T-cell (primary cell): ENCODE data around the gene KHDC4. TPM values are rescaled to one million over a fixed set of nuclear protein-coding genes. Genes with fewer than 3 reads are reported as not detected.
"Not testable (repeated sequence)": the region's sequence is repeated elsewhere in the genome, so short reads cannot be mapped to it uniquely, and the experiment has no call there.

Experiments
- ATAC-seq, 4 experiments: fragments of 200-7000 bp in 3 of 4; fragments of 150-1000 bp in 1 of 4; cut with Tn5 transposase; replicated peaks in 1 of 4; 1 replicate in 3 of 4; 2 replicates in 1 of 4; pipeline ENCODE4 v1.10.0; 2021; ENCODE audit warnings: moderate library complexity in 3 of 4, mild to moderate bottlenecking in 2 of 4, moderate number of reproducible peaks in 1 of 4
- CTCF ChIA-PET, 2 donors: fragments of 300-600 bp; sonication (Branson Sonifier 250); formaldehyde crosslinking; loops; one replicate each; lab custom pipeline; 2022; ENCODE audit warnings: antibody characterized with exemption in 2 of 2; lab: Charles Lee
- POLR2A ChIA-PET, 2 donors: fragments of 300-600 bp; sonication (Branson Sonifier 250); formaldehyde crosslinking; loops; one replicate each; lab custom pipeline; 2022; ENCODE audit warnings: antibody characterized with exemption in 2 of 2; lab: Charles Lee
- DNase-seq, 35 experiments: peaks; one replicate each; pipeline versions ENCODE4 v3.0.0 to v3.0.0-alpha.2; 2013 to 2023
- H3K27ac ChIP-seq: one replicate; pipeline ENCODE4 v1.5.1; 2013; ENCODE audit warnings: low read length
- H3K27me3 ChIP-seq, 2 experiments: replicated peaks in 1 of 2; 1 replicate in 1 of 2; 2 replicates in 1 of 2; pipeline versions ENCODE4 v1.6.1 to v1.7.0; 2013; ENCODE audit warnings: low read length in 1 of 2, mixed read lengths in 1 of 2; ENCODE audit not compliant: control insufficient read depth in 2 of 2, insufficient read depth in 2 of 2; ENCODE audit errors: extremely low read depth in 1 of 2
- H3K36me3 ChIP-seq, 2 donors: 1 replicate in 1 of 2; 2 replicates in 1 of 2; pipeline versions ENCODE4 v1.6.1 to v1.7.0; 2013; ENCODE audit warnings: low read length in 1 of 2; ENCODE audit not compliant: control insufficient read depth in 2 of 2, insufficient read depth in 1 of 2; ENCODE audit errors: extremely low read depth in 1 of 2
- H3K4me1 ChIP-seq, 2 experiments: 1 replicate in 1 of 2; 2 replicates in 1 of 2; pipeline versions ENCODE4 v1.6.1 to v1.7.0; 2013; ENCODE audit warnings: low read length in 2 of 2, mixed read lengths in 1 of 2; ENCODE audit not compliant: insufficient read depth in 2 of 2, control insufficient read depth in 1 of 2; ENCODE audit errors: extremely low read depth in 1 of 2
- H3K4me3 ChIP-seq, 2 donors: 1 replicate in 1 of 2; 2 replicates in 1 of 2; pipeline versions ENCODE4 v1.5.1 to v1.7.0; 2013; ENCODE audit warnings: mild to moderate bottlenecking in 2 of 2, low read length in 1 of 2, moderate library complexity in 1 of 2; ENCODE audit not compliant: control insufficient read depth in 1 of 2; ENCODE audit errors: extremely low read depth in 1 of 2
- H3K9me3 ChIP-seq: 2 replicates; pipeline ENCODE4 v1.7.0; 2013
- H3K27ac Mint-ChIP-seq, 2 donors: one replicate each; pipeline ENCODE4 v1.8.0; 2020 to 2021; ENCODE audit warnings: mild to moderate bottlenecking in 2 of 2, mixed read lengths in 2 of 2
- H3K27me3 Mint-ChIP-seq, 2 donors: one replicate each; pipeline ENCODE4 v1.8.0; 2021 to 2022; ENCODE audit warnings: mixed read lengths in 2 of 2
- H3K36me3 Mint-ChIP-seq: one replicate; pipeline ENCODE4 v1.8.0; 2021; ENCODE audit warnings: mixed read lengths
- H3K4me1 Mint-ChIP-seq, 3 donors: one replicate each; pipeline ENCODE4 v1.8.0; 2020 to 2022; ENCODE audit warnings: mixed read lengths in 3 of 3, mild to moderate bottlenecking in 1 of 3
- H3K4me3 Mint-ChIP-seq, 3 donors: one replicate each; pipeline ENCODE4 v1.8.0; 2020 to 2022; ENCODE audit warnings: mild to moderate bottlenecking in 3 of 3, mixed read lengths in 3 of 3, moderate library complexity in 3 of 3
- H3K9me3 Mint-ChIP-seq, 3 donors: one replicate each; pipeline ENCODE4 v1.8.0; 2020 to 2022; ENCODE audit warnings: mixed read lengths in 3 of 3
- WGBS: methylation state at CpG from one replicate; pipeline ENCODE4 v1.1.5; 2013; ENCODE audit warnings: missing lambda C conversion rate; ENCODE audit not compliant: insufficient coverage; 5-methylcytosine and 5-hydroxymethylcytosine counted together
- total RNA-seq, 35 experiments: library from RNA in 6 of 35; stranded (reverse) in 6 of 35; fragments of 120-200 nt in 1 of 35; gene quantifications; one replicate each; pipeline versions ENCODE4 v1.2.1 to v1.2.4 and lab custom pipeline; 2013 to 2026

KHDC4 gene
- total RNA-seq, 5 donors from 2014 or later (not counting 1 experiment from before 2014, with no cell fraction given): 44.5 to 102 (median 85.6) TPM

DNA sequence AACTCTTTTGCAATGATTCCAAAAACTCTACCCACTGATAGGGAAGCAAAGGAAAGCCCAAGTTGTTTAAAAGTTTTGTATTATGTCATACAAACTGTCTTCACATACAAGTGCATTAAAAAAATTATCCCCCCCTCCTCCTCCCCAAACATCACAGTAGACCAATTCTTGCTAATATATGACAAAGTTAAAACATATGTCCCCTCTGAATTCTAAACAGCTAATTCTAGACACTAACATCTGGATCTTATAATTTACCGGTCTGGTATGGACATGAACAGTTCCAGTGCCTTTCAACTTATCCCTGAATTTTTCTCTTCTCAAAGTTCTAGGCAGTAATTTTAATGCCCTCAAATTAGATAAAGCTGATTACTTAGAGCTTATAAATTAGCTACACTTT lies 36.5 kb downstream of the KHDC4 start:
- Mint-ChIP-seq H3K36me3 (peaks cover 30% of the 10 kb centered on the region), H3K4me3 (no peak overlapping the region), H3K9me3 (no peaks in the 10 kb centered on the region), H3K4me1 (peaks cover 12 to 16% (median 14%) of the 10 kb centered on the region in 3 donors), H3K27me3 (no peaks in the 10 kb centered on the region), H3K27ac (peak overlapping the region in 1 of 2 donors; percentile 49)
- Histone ChIP-seq H3K27me3 (no peaks in the 10 kb centered on the region), H3K27ac (no peak overlapping the region), H3K36me3 (peaks cover 5 to 54% of the 10 kb centered on the region in 2 donors), H3K4me3 (no peak overlapping the region), H3K4me1 (peaks cover 9 to 13% of the 10 kb centered on the region in 2 experiments), H3K9me3 (no peaks in the 10 kb centered on the region)
- ChIA-PET CTCF (no interaction called here), POLR2A (interaction anchor here in 1 of 2 donors (0.6 kb wide), 1 partner anchor 370 kb away, joined by 4 read pairs; no protein-coding TSS in a partner anchor)
- ATAC-seq (no peak), DNase-seq (no peak)
- no CpG with 5 or more reads among the region's 1 CpG for WGBS

DNA sequence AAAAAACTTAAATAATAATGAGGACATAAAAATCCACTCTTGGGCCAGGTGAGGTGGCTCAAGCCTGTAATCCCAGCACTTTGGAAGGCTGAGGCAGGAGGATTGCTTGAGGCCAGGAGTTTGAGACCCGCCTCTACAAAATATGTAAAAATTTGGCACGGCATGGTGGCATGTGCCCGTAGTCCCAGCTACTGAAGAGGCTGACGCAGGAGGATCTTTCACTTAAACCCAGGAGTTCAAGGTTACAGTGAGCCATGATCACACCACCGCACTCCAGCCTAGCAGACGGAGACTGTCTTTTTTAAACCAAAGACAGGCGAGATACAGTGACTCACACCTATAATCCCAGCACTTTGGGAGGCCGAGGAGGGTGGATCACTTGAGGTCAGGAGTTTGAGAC lies 37.7 kb downstream of the KHDC4 start:
- H3K27ac Mint-ChIP-seq, H3K9me3 ChIP-seq, H3K4me3 ChIP-seq, DNase-seq, H3K27ac ChIP-seq, ATAC-seq, H3K9me3 Mint-ChIP-seq, POLR2A ChIA-PET, H3K27me3 ChIP-seq, H3K4me3 Mint-ChIP-seq, H3K27me3 Mint-ChIP-seq, CTCF ChIA-PET: not testable (repeated sequence)
- Histone ChIP-seq H3K36me3 (peaks cover 3 to 44% of the 10 kb centered on the region in 2 donors), H3K4me1 (peaks cover 9 to 14% of the 10 kb centered on the region in 2 experiments)
- peaks cover 17 to 20% (median 18%) of the 10 kb centered on the region in 3 donors for H3K4me1 Mint-ChIP-seq
- peaks cover 30% of the 10 kb centered on the region for H3K36me3 Mint-ChIP-seq
- WGBS: 100% methylated on average over 2 of the region's 8 CpGs

DNA sequence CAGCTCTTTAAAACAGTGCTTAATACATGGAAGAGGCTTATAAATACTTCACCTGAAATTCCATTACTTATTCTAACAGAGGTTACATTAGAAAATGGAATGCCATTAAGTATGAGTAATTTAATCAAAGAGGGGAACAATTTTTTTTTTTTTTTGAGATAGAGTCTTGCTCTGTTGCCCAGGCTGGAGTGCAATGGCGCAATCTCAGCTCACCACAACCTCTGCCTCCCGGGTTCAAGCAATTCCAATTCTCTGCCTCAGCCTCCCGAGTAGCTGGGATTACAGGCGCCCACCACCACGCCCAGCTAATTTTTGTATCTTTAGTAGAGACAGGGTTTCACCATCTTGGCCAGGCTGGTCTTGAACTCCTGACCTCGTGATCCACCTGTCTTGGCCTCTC lies 38.6 kb downstream of the KHDC4 start:
- CTCF ChIA-PET: not testable (repeated sequence)

DNA sequence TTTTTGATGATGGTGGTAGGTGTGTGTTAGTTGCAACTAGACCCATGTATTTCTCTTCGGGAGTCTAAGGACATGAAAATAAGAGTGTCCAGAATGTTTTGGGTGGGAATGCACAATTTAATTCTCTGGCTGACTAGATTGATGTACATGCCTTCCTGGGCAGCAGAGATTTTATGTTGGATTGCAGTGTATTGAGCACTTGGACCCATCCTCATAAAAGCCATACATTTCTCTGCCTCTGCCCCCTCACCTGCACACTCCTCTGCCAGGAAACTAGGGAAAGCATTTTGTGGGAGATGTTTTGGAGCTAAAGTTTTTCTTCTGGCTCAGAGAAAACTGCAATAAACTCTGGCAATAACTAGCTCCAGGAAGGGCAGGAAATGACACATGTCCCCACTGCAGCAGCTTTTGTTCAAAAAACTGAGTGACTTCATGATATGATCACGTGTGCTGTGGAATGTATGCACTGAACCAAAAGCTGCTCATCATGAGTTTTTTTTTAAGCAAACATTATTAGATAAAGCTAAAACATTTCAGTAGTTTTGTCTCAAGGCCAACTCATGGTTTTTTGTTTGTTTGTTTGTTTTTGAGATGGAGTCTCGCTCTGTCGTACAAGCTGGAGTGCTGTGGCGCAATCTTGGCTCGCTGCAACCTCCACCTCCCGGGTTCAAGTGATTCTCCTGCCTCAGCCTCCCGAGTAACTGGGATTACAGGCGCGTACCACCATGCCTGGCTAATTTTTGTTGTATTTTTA lies 40.6 kb downstream of the KHDC4 start:
- H3K4me1 Mint-ChIP-seq: peaks cover 17 to 18% (median 17%) of the 10 kb centered on the region in 3 donors
- ATAC-seq: peak; percentile 81 to 97 (median 94)
- Histone ChIP-seq H3K27me3 (no peaks in the 10 kb centered on the region), H3K4me3 (no peak overlapping the region), H3K4me1 (peaks cover 9 to 14% of the 10 kb centered on the region in 2 experiments), H3K9me3 (no peaks in the 10 kb centered on the region), H3K36me3 (peaks cover 2 to 15% of the 10 kb centered on the region in 2 donors), H3K27ac (peak overlapping the region; percentile 30)
- CTCF ChIA-PET: interaction anchor here in 1 of 2 donors (0.6 to 1.1 kb wide), 3 partner anchors 11 to 114 kb away, joined by 3 read pairs; no protein-coding TSS in a partner anchor
- peak in 18 of 35 experiments; percentile 2 to 62 (median 16) for DNase-seq
- no peaks in the 10 kb centered on the region for H3K9me3 Mint-ChIP-seq
- H3K4me3 Mint-ChIP-seq: peak overlapping the region in 1 of 3 donors; percentile 38
- POLR2A ChIA-PET: interaction anchor here (0.6 to 0.7 kb wide), 2 partner anchors 234 to 506 kb away, joined by 3 to 5 read pairs; no protein-coding TSS in a partner anchor
- H3K27ac Mint-ChIP-seq: peak overlapping the region; percentile 82 to 88
- peaks cover 10% of the 10 kb centered on the region for H3K36me3 Mint-ChIP-seq
- whole genome bisulfite sequencing: 43% methylated on average over 1 of the region's 10 CpGs
- H3K27me3 Mint-ChIP-seq: no peaks in the 10 kb centered on the region

More for the DNA sequence above, 38.6 kb downstream of the KHDC4 start:
- H3K4me1 Mint-ChIP-seq: peaks cover 17 to 20% (median 18%) of the 10 kb centered on the region in 3 donors
- not testable (repeated sequence) for H3K27me3 ChIP-seq, H3K4me3 ChIP-seq, H3K27me3 Mint-ChIP-seq, H3K4me3 Mint-ChIP-seq, H3K27ac ChIP-seq, H3K9me3 ChIP-seq, H3K9me3 Mint-ChIP-seq, ATAC-seq, H3K27ac Mint-ChIP-seq, DNase-seq
- peaks cover 2 to 35% of the 10 kb centered on the region in 2 donors for H3K36me3 ChIP-seq
- 100% methylated on average over 3 of the region's 6 CpGs for WGBS
- peaks cover 9 to 14% of the 10 kb centered on the region in 2 experiments for H3K4me1 ChIP-seq
- peaks cover 30% of the 10 kb centered on the region for H3K36me3 Mint-ChIP-seq
- POLR2A ChIA-PET: interaction anchor here (0.5 to 0.7 kb wide), 4 partner anchors 18 to 39 kb away, joined by 3 to 7 read pairs (median 4); no protein-coding TSS in a partner anchor

DNA sequence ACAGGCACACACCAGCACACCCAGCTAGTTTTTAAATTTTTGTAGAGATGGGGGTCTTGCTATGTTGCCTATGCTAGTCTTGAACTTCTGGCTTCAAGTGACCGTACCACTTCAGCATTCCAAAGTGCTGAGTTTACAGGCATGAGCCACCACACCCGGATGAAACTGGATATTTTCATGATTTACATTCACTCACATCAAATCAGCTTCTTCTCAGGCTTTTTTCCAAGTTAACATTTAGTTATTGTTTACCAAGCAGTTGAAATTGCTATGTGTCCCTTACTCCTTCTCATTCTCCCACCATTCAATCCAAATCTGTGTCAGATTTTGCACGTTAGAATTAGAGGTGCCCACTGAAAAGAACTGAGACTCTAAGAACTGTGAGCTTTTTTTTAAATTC lies 41.4 kb downstream of the KHDC4 start:
- H3K36me3 Mint-ChIP-seq: peaks cover 10% of the 10 kb centered on the region
- Histone ChIP-seq H3K27ac (no peak overlapping the region), H3K9me3 (no peaks in the 10 kb centered on the region), H3K27me3 (no peaks in the 10 kb centered on the region), H3K4me1 (peaks cover 9 to 14% of the 10 kb centered on the region in 2 experiments), H3K4me3 (no peak overlapping the region), H3K36me3 (peaks cover 2 to 9% of the 10 kb centered on the region in 2 donors)
- DNase-seq: no peak
- no peak for ATAC-seq
- ChIA-PET CTCF (interaction anchor here in 1 of 2 donors (0.9 to 1.1 kb wide), 2 partner anchors 12 to 40 kb away, joined by 3 read pairs; no protein-coding TSS in a partner anchor), POLR2A (no interaction called here)
- H3K27me3 Mint-ChIP-seq: no peaks in the 10 kb centered on the region
- WGBS: 83% methylated on average over 1 of the region's 3 CpGs
- no peaks in the 10 kb centered on the region for H3K9me3 Mint-ChIP-seq
- peaks cover 17 to 18% (median 17%) of the 10 kb centered on the region in 3 donors for H3K4me1 Mint-ChIP-seq
- peak overlapping the region; percentile 82 to 88 for H3K27ac Mint-ChIP-seq
- H3K4me3 Mint-ChIP-seq: peak overlapping the region in 1 of 3 donors; percentile 38

DNA sequence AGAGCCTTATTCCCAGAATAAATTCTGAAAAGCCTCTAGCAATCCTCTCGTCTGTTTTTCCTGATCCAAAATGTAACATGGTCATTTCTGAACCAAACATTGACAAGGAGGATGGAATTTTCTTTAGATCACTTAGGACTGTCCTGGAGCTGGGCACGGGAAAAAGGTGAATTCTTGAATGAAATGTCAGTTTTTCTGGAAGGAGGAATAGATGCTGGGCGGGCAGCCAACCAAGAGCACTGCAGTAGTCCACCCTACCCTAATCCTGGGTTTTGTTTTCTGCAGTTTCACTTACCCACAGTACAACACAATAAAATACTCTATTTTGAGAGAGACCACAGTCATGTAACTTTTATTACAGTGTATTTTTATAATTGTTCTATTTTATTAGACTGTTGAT lies 44.0 kb downstream of the KHDC4 start:
- H3K27me3 ChIP-seq: no peaks in the 10 kb centered on the region
- no peaks in the 10 kb centered on the region for H3K9me3 Mint-ChIP-seq
- ATAC-seq (no peak), DNase-seq (no peak)
- no peaks in the 10 kb centered on the region for H3K27me3 Mint-ChIP-seq
- H3K4me3 ChIP-seq: no peak overlapping the region
- no peaks in the 10 kb centered on the region for H3K9me3 ChIP-seq
- no peaks in the 10 kb centered on the region for H3K36me3 ChIP-seq
- H3K27ac Mint-ChIP-seq: no peak overlapping the region
- no CpG with 5 or more reads among the region's 3 CpGs for WGBS
- peaks cover 3% of the 10 kb centered on the region for H3K36me3 Mint-ChIP-seq
- no peak overlapping the region for H3K27ac ChIP-seq
- peaks cover 17 to 18% (median 17%) of the 10 kb centered on the region in 3 donors for H3K4me1 Mint-ChIP-seq
- H3K4me1 ChIP-seq: peaks cover 9 to 14% of the 10 kb centered on the region in 2 experiments
- CTCF ChIA-PET: interaction anchor here in 1 of 2 donors (0.6 kb wide), 1 partner anchor 46 kb away, joined by 4 read pairs; no protein-coding TSS in a partner anchor
- POLR2A ChIA-PET: no interaction called here
- H3K4me3 Mint-ChIP-seq: no peak overlapping the region
